OCI-LY7 (cell line): ENCODE results near the gene P2RY14. TPM values are rescaled to one million over a fixed set of nuclear protein-coding genes. Genes with fewer than 3 reads are reported as not detected.
A peak's percentile ranks its signal among the peaks of the same experiment; 100 is the strongest.

Source experiments
- Bru-seq: library from RNA; stranded (reverse); fragments of 400-500 nt; gene quantifications from one replicate; lab custom pipeline; 2021; lab: Mats Ljungman, UMichigan
- BruChase-seq, 2 experiments: library from RNA; stranded (reverse); fragments of 400-500 nt; gene quantifications; one replicate each; lab custom pipeline; 2021; lab: Mats Ljungman, UMichigan
- BruUV-seq: library from RNA; stranded (reverse); fragments of 400-500 nt; replicated peaks from 2 replicates; lab custom pipeline; 2021; lab: Mats Ljungman, UMichigan
- CTCF ChIA-PET: fragments of 300-600 bp; sonication (Branson Sonifier 250); formaldehyde crosslinking; loops from one replicate; lab custom pipeline; 2022; ENCODE audit warnings: antibody characterized with exemption; ENCODE audit not compliant: unreplicated experiment; lab: Charles Lee
- POLR2A ChIA-PET: fragments of 300-600 bp; sonication (Branson Sonifier 250); formaldehyde crosslinking; loops from one replicate; lab custom pipeline; 2022; ENCODE audit warnings: antibody characterized with exemption; lab: Charles Lee
- DNase-seq: peaks from one replicate; pipeline ENCODE4 v3.0.0-alpha.2; 2015; ENCODE audit warnings: low spot score
- H2AFZ ChIP-seq: fragments of 200-600 bp; sonication (generic), shearing (Covaris generic); 2 replicates; pipeline ENCODE4 v1.6.1; 2014; ENCODE audit warnings: mild to moderate bottlenecking, antibody characterized with exemption, low read length, moderate library complexity
- H3K27ac ChIP-seq: fragments of 200-600 bp; sonication (generic); 2 replicates; pipeline ENCODE4 v1.5.1; 2014; ENCODE audit warnings: mixed run types, low read depth, mild to moderate bottlenecking, moderate library complexity, low read length, inconsistent platforms; ENCODE audit not compliant: poor library complexity, severe bottlenecking
- H3K36me3 ChIP-seq: fragments of 200-600 bp; sonication (generic); 2 replicates; pipeline ENCODE4 v1.6.1; 2014; ENCODE audit warnings: mild to moderate bottlenecking, antibody characterized with exemption, low read length, moderate library complexity, mixed read lengths; ENCODE audit not compliant: insufficient read depth
- H3K4me1 ChIP-seq: fragments of 200-600 bp; sonication (generic); 2 replicates; pipeline ENCODE4 v1.5.1; 2014; ENCODE audit warnings: mild to moderate bottlenecking, low read length; ENCODE audit not compliant: insufficient read depth, poor library complexity, severe bottlenecking
- H3K4me2 ChIP-seq: fragments of 200-600 bp; sonication (generic); 2 replicates; pipeline ENCODE4 v1.6.1; 2014; ENCODE audit warnings: mild to moderate bottlenecking, low read length
- H3K4me3 ChIP-seq: fragments of 200-600 bp; sonication (generic); 2 replicates; pipeline ENCODE4 v1.5.1; 2014; ENCODE audit warnings: mild to moderate bottlenecking, low read depth, low read length; ENCODE audit not compliant: poor library complexity, severe bottlenecking
- H3K79me2 ChIP-seq: fragments of 200-600 bp; sonication (generic); 2 replicates; pipeline ENCODE4 v1.6.1; 2016; ENCODE audit warnings: low read depth, mild to moderate bottlenecking, low read length, moderate library complexity, mixed read lengths; ENCODE audit not compliant: insufficient read depth
- H3K9me2 ChIP-seq: fragments of 200-600 bp; sonication (generic); 2 replicates; pipeline ENCODE4 v1.6.1; 2016; ENCODE audit warnings: mild to moderate bottlenecking, low read length, mixed read lengths; ENCODE audit not compliant: insufficient read depth
- H3K9me3 ChIP-seq: fragments of 200-600 bp; sonication (generic); 2 replicates; pipeline ENCODE4 v1.6.1; 2014; ENCODE audit warnings: mild to moderate bottlenecking, mixed run types, low read length, mixed read lengths
- H4K20me1 ChIP-seq: fragments of 200-600 bp; sonication (generic); 2 replicates; pipeline ENCODE4 v1.6.1; 2014; ENCODE audit warnings: mild to moderate bottlenecking, antibody characterized with exemption, low read length, moderate library complexity, mixed read lengths; ENCODE audit not compliant: insufficient read depth
- CTCF ChIP-seq: fragments of 200-600 bp; sonication (generic); conservative IDR thresholded peaks from 2 replicates; pipeline ENCODE4 v1.5.1; 2014; ENCODE audit warnings: mild to moderate bottlenecking, antibody characterized with exemption, low read length, moderate library complexity, mixed read lengths
- EZH2phosphoT487 ChIP-seq: fragments of 200-600 bp; sonication (generic); IDR thresholded peaks from 2 replicates; pipeline ENCODE4 v1.6.1; 2018; ENCODE audit warnings: low read depth, borderline replicate concordance, mild to moderate bottlenecking, mixed run types, antibody characterized with exemption, low read length, moderate library complexity, mixed read lengths
- intact Hi-C: fragments of 100-400 bp; cut with micrococcal nuclease; formaldehyde crosslinking; loops from one replicate; pipeline ENCODE4 v1.10.0; 2022; ENCODE audit not compliant: unreplicated experiment
- long read RNA-seq: library from polyadenylated mRNA; stranded (forward); transcript quantifications from one replicate; pipeline ENCODE4 v2.0.0, GENCODE V29; 2022
- total RNA-seq, 2 experiments: library from RNA; depleted of rRNA in 1 of 2; stranded (reverse); fragments of >200 nt in 1 of 2; shearing (Covaris generic) in 1 of 2; gene quantifications; 2 replicates each; pipeline ENCODE4 v1.2.3, GENCODE V29; 2014 to 2022

Gene P2RY14
- total RNA-seq (2014; rRNA removed; shearing (Covaris generic)) (not detected in 2 replicates), total RNA-seq (2022) (not detected in 2 replicates), Bru-seq, nascent RNA (percentile 8 among the genes with signal in this experiment), BruChase-seq, experiment 1, labeled RNA remaining after a 6-hour chase (percentile 5 among the genes with signal in this experiment), BruChase-seq, experiment 2, labeled RNA remaining after a 2-hour chase (percentile 4 among the genes with signal in this experiment)
- long read RNA-seq, partial matches to known transcripts = 0 of 7 reads
- long read RNA-seq, other reads (novel, unspliced or antisense) = 7 of 7 reads

- DNase-seq = peak; percentile 20
- no peak for TF ChIP-seq EZH2phosphoT487
- TF ChIP-seq CTCF = no peak
- no peaks in the 10 kb centered on the region for H3K9me2 ChIP-seq
- POLR2A ChIA-PET = interaction anchor here (0.5 to 2.3 kb wide), 9 partner anchors 8 to 578 kb away, joined by 3 to 9 read pairs (median 3); no protein-coding TSS in a partner anchor
- peak within 1 kb of the TSS; percentile 18; the same call in 1 of the 2 replicates for H3K4me2 ChIP-seq
- no peaks in the 10 kb centered on the region; the same call in 1 of the 2 replicates for H3K36me3 ChIP-seq
- peak within 1 kb of the TSS; percentile 4; the same call in 1 of the 2 replicates for H2AFZ ChIP-seq
- no peak within 1 kb of the TSS for H3K27ac ChIP-seq
- H3K79me2 ChIP-seq = no peaks in the 10 kb centered on the region
- CTCF ChIA-PET = interaction anchor here (1.0 to 2.0 kb wide), 2 partner anchors 22 to 50 kb away, joined by 3 to 5 read pairs; no protein-coding TSS in a partner anchor
- no peak within 1 kb of the TSS for H3K4me3 ChIP-seq
- H3K4me1 ChIP-seq = peaks cover 42% of the 10 kb centered on the region
- no peaks in the 10 kb centered on the region for H4K20me1 ChIP-seq
- intact Hi-C loops = loop anchor here (5.0 kb wide), 1 partner anchor 191 kb away; the partner anchor contains the start of gene MED12L
- no peaks in the 10 kb centered on the region for H3K9me3 ChIP-seq
- BruUV-seq = no TSS peak
These were observed at the start of gene P2RY14 for GRCh38 chr3:151278230-151278629. P2RY14 (minus strand) TSS chr3:151278542; CDS start chr3:151214316, 64,226 bp downstream.

GRCh38 chr3:151327571-151328198, 49.3 kb upstream of the P2RY14 start:
- Histone ChIP-seq H4K20me1 (no peaks in the 10 kb centered on the region), H3K79me2 (no peaks in the 10 kb centered on the region), H3K27ac (no peak overlapping the region), H3K4me3 (no peak overlapping the region), H3K9me2 (no peaks in the 10 kb centered on the region), H2AFZ (no peak overlapping the region), H3K4me1 (no peaks in the 10 kb centered on the region), H3K36me3 (no peaks in the 10 kb centered on the region), H3K9me3 (no peaks in the 10 kb centered on the region), H3K4me2 (no peak overlapping the region)
- peak; percentile 89 for TF ChIP-seq CTCF
- TF ChIP-seq EZH2phosphoT487 = no peak
- POLR2A ChIA-PET = interaction anchor here (0.7 to 0.8 kb wide), 3 partner anchors 20 to 180 kb away, joined by 3 to 4 read pairs (median 4); no protein-coding TSS in a partner anchor
- CTCF ChIA-PET = no interaction called here
- no TSS peak for BruUV-seq
- intact Hi-C loops = loop anchor here (1.0 to 5.0 kb wide), 2 partner anchors 100 to 159 kb away; no protein-coding TSS in a partner anchor
- peak; percentile 35 for DNase-seq
